ENCODE measurements around the gene C1QL1.

C1QL1 gene

GRCh38 chr17:44930667-44931066, 37.4 kb downstream of the C1QL1 start:
- DNase-seq (ENCODE audit: low spot score): no peak

- DNase-seq (ENCODE audit: low spot score): no peak
Measured at GRCh38 chr17:44928950-44929720, 39.0 kb downstream of the C1QL1 start.

- DNase-seq (ENCODE audit: low spot score): no peak
Measured at GRCh38 chr17:44928136-44928535, 40.0 kb downstream of the C1QL1 start.

- no peak for DNase-seq (ENCODE audit: low spot score)
Measured at GRCh38 chr17:44927696-44928095, 40.4 kb downstream of the C1QL1 start.

GRCh38 chr17:44926821-44927525, 41.1 kb downstream of the C1QL1 start:
- DNase-seq (ENCODE audit: low spot score): no peak

- DNase-seq (ENCODE audit: low spot score): no peak
Measured at GRCh38 chr17:44925731-44926697, 42.1 kb downstream of the C1QL1 start.

GRCh38 chr17:44924107-44924544, 44.0 kb downstream of the C1QL1 start:
- no peak for DNase-seq (ENCODE audit: low spot score)

GRCh38 chr17:44922746-44923470, 45.2 kb downstream of the C1QL1 start:
- DNase-seq (ENCODE audit: low spot score): no peak

- no peak for DNase-seq (ENCODE audit: low spot score)
Measured at GRCh38 chr17:44922136-44922535, 46.0 kb downstream of the C1QL1 start.

GRCh38 chr17:44921122-44921882, 46.8 kb downstream of the C1QL1 start:
- DNase-seq (ENCODE audit: low spot score): peak; percentile 88

- no peak for DNase-seq (ENCODE audit: low spot score)
Measured at GRCh38 chr17:44920565-44920940, 47.5 kb downstream of the C1QL1 start.

GRCh38 chr17:44919885-44920564, 48.1 kb downstream of the C1QL1 start:
- peak; percentile 89 for DNase-seq (ENCODE audit: low spot score)

- no peak for DNase-seq (ENCODE audit: low spot score)
Measured at GRCh38 chr17:44919411-44919810, 48.7 kb downstream of the C1QL1 start.

- DNase-seq (ENCODE audit: low spot score): no peak
Measured at GRCh38 chr17:44918006-44918405, 50.1 kb downstream of the C1QL1 start.

- DNase-seq (ENCODE audit: low spot score): no peak
Measured at GRCh38 chr17:44917456-44917855, 50.6 kb downstream of the C1QL1 start.

GRCh38 chr17:44916781-44917241, 51.3 kb downstream of the C1QL1 start:
- no peak for DNase-seq (ENCODE audit: low spot score)

GRCh38 chr17:44915862-44916780, 52.0 kb downstream of the C1QL1 start:
- no peak for DNase-seq (ENCODE audit: low spot score)

- no peak for DNase-seq (ENCODE audit: low spot score)
Measured at GRCh38 chr17:44915321-44915726, 52.8 kb downstream of the C1QL1 start, which contains the start of gene GFAP. Gene GFAP, minus strand, starts transcription at chr17:44915500. Its CDS starts 14 bp downstream, at chr17:44915486.

GRCh38 chr17:44914698-44915271, 53.3 kb downstream of the C1QL1 start:
- DNase-seq (ENCODE audit: low spot score): no peak

Data from ecto neural progenitor cell (in vitro differentiated cells).